Activated T-cell treated with anti-CD3 and anti-CD28 coated beads, Interleukin-2, amount 50 U/mL, for 1 hour (primary cell): ENCODE data around the gene ZHX3.
A peak's percentile ranks its signal among the peaks of the same experiment; 100 is the strongest.

Source experiments
- DNase-seq: peaks from one replicate; pipeline ENCODE4 v3.0.0-alpha.2; 2020

The ZHX3 gene

DNA sequence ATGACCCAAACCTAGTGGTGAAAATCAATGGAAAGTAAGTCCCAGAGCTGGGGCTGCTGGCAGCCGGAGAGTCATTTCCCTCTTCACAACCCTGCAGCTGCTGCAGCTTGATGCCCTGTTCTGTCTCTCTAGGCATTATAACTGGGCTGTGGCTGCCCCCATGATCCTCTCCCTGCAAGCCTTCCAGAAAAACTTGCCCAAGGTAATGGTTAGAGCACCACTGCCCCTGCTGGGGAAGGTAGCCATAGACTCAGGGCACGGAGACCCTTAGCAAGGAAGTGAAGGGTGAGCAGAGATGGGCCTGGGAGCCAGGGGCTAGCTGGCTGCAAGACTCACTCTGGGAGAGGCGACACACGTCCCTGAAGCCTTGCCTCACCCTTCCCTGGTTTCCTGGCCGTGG lies 35.1 kb upstream of the ZHX3 start:
- DNase-seq, result no peak

GRCh38 chr20:41352106-41352505 lies 34.6 kb upstream of the ZHX3 start:
- no peak for DNase-seq

- no peak for DNase-seq
Observed at GRCh38 chr20:41350408-41350962, 33.0 kb upstream of the ZHX3 start.

DNA sequence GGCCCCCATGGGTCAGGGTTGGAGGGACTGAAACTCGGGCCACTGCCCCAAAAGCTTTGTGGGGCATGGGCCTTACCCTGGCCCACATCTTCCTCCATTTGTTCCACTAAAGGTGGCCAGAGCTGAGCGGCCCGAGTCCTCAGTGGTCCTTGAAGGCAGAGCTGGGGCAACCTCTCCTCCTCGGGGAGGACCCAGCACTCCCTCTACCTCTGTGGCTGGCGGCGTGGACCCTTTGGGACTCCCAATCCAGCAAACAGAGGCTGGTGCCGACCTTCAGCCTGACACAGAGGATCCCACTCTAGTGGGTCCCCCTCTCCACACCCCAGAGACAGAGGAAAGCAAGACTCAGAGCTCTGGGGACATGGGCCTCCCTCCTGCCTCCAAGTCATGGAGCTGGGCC lies 32.4 kb upstream of the ZHX3 start:
- no peak for DNase-seq

DNA sequence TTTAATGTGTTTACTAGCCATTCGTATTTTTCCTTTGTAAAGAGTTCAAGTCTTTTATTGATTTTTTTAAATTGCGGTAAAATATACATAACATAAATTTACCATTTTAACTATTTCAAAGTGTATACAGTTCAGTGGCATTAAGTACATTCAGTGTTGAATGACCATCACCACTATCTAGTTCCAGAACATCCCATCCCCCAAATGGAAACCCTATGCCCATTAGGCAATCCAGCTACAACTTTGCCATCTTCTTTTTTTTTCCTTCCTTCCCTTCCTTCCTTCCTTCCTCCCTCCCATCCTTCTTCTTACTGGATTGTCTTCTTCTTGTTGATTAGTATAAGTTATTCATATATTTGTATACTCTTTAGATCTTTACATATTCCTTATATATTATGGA lies 31.7 kb upstream of the ZHX3 start:
- DNase-seq, result no peak

DNA sequence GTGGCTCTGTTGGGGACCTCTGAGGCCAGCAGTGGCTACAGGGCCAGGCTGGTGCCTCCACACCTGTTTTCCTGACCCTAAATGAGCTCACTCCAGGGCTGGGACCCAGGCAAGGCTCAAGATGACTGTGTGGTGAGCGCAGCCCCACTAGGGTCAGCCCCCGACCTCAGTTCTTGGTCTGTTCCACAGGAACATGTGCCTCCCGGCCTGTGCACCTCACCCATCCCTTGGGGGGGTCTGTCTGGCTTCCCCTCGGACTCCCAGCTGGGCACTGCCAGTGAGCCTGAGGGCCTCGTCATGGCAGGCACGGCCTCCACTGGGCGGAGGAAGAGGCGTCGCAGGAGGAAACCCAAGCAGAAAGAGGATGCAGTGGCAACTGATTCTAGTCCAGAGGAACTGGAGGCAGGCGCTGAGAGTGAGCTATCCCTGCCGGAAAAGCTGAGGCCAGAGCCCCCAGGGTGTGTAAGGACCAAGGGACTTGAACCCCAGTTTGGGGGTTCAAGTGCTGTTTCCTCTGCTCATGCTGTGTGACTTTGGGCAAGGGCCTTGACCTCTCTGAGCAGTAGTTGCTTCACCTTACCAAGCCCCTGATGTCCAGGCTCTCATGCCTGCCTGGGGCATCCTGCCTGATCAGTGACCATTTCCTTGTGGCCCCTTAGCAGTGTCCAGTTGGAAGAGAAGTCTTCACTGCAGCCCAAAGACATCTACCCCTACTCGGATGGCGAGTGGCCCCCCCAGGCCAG lies 31.1 kb upstream of the ZHX3 start:
- no peak for DNase-seq

DNA sequence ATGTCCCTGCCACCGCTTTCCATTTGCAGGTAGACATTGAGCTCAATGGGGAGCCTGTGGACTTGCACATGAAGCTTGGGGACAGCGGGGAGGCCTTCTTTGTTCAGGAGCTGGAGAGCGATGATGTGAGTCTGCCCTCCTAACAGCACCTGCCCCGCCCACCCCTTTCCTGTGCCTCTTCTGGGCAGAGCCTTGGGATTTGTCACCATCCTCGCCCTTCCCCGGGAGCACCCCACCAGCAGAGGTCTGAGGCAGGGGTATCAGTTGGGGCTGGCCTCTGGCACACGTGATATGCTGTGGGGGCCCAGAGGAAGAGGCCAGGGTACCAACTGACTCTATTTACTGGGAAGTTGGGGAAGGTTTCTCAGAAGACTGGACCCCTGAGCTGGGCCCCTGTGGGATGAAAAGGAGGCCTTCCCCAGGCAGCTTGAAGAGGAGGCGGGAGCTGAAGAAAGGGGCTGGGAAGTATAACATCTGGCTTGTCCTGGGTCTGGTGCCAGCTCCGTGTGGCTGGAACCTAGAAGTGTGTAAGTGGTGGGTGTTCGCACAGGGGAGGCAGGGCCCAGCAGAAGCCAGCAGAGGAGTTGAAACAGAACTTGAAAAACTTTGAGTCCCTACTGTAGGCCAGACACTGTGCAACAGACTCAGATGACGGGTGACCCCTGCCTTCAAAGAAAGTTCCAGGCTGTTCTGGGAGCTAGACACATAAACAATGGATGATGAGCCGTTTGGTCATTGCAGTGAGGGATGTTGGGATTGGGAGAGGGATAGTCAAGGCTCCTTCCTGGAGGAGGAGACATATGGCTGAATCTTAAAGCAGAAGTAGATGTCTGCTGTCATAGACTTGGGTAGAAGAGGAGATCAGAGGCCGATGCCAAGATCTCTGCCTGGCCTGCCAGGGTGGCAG lies 30.2 kb upstream of the ZHX3 start:
- no peak for DNase-seq

DNA sequence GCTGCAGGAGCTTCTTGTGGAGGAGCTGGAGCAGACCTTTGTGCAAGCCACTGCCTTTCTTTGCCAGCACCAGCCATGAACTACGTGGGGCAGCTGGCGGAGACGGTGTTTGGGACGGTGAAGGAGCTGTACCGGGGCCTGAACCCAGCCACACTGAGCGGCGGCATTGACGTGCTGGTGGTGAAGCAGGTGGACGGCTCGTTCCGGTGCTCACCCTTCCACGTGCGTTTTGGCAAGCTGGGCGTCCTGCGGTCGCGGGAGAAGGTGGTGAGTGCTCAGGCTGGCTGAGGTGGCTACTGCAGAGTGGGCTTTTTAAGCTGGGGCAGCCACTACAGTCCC lies 28.2 kb upstream of the ZHX3 start:
- DNase-seq, result no peak

GRCh38 chr20:41344938-41345728 lies 27.6 kb upstream of the ZHX3 start:
- DNase-seq, result no peak

DNA sequence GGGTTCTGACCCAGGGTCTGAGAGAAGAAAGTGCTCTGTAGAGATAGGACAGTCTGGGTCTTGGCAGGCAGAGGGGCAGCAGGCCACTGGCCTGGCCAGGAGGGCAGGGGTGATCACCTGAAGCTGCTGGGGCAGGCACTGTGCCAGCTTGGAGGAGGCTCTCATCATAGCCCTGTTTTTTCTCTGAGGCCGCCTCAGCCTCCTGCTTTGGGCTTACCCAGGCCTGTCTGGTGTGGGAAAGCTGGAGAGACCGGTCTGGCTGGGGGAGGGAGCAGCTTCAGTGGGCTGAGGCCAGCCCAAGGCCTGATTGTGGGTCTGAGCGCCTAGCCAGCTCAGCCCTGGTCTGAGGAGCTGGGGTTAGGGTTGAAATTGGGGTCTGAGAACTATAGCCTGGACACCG lies 26.9 kb upstream of the ZHX3 start:
- DNase-seq, result no peak

- no peak for DNase-seq
Observed at GRCh38 chr20:41342474-41343464, 25.2 kb upstream of the ZHX3 start.

DNA sequence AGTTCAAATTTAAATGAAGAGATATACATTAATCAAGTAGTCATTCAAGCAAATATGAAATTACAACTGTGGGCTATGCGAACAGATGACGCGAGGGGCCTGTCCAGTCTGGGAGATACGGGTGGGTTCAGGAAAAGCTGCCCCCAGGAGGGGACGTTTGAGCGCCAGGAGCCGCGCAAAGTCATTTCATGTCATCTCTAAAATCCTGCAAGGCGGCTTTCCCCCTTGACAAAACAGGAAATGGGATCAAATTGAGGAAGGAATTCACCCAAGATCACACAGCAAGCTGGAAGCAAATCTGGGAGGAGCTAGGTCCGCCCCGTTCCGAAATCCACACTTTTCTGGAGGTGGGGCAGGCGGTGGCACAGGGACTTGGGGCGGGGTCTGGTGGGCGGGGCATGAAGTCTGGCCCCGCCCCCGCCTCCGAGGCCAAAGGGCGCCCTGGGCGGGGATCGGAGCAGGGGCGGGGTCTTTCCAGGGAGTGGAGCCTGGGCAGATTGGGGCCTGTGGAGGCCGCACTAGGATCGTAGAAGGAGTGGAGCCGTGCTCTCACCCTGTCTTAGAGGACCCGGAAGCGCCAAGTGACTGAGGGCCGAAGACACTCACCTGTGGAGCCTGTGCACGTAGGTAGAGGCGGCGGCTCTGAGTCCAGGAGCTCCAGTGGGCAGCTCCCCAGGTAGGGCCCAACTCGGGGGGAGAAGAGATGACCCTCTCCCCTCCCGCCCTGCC lies 23.0 kb upstream of the ZHX3 start, which contains the start of gene LPIN3:
TSS of gene LPIN3 (plus strand) at position 495 of the 729 bp plus-strand sequence. CDS start 4,983 bp downstream, outside the sequence.
- DNase-seq, result peak; percentile 62

DNA sequence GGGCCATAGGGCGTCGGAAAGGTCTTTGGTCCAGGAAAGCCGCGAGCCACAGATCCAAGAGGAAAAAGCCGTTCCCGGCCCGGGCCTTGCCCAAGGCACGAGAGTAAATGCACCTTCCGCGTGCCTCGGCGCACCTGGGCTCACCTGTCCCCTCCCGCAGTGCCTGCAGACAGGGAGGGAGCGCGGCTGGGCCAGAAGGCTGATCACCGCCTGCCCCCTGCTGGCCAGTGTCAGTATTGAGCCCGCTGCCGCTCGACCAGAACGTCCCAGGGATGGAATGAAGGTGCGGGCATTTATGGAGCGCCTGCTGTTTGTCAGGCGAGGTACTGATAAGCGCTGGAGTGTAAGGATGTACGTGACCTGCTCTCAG lies 22.4 kb upstream of the ZHX3 start:
- peak; percentile 90 for DNase-seq

DNA sequence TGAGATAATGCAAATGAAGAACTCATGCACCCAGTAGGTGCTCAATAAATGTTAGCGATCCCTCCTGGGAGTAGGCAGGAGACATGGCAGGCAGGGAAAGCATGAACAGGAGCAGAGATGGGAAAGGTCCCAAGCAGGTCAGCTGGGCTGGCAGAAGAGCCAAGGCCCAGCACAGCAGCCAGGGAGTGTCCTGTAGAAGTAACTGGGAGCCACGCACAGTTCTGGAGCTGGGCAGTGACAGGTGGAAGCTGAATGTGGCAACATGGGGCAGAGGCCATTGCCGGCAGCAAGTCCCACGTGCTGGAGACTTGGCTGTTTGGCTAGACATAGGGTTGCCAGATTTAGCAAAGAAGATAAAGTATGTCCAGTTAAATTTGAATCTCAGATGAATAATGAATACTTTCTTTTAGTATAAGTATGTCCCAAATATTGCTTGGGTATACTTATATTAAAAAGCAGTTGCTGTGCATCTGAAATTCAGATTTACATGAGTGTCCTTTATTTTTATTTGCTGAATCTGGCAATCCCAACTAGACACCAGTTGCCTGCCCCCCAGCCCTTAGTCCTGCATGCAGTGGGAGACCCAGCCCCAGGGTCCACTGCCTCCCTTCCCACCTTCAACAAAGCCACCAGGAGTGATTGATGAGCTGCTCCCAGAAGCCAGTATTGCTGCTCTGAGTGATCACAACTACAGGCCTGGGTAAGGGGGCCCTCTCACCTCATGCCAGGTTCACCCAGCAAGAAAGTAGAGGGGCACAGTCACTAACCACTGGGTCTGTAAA lies 19.4 kb upstream of the ZHX3 start:
- no peak for DNase-seq

DNA sequence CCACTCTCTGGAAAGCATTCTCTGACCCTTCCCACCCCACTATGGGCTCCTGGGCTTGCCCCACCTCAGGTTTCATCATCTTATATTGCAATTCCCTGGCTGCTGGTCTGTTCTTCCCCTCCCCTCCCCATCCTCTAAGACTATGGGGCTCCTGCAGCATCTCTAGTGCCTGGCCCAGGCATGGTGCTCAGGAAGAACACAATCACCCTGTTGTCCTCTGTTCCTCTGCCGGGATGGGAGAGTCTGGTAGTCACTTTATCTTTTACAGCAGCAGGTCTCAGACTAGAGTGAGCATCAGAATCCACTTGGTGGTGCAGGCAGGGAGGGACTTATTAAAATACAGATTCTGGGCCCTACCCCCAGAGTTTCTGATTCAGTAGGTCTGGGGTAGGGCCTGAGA lies 18.1 kb upstream of the ZHX3 start:
- no peak for DNase-seq

DNA sequence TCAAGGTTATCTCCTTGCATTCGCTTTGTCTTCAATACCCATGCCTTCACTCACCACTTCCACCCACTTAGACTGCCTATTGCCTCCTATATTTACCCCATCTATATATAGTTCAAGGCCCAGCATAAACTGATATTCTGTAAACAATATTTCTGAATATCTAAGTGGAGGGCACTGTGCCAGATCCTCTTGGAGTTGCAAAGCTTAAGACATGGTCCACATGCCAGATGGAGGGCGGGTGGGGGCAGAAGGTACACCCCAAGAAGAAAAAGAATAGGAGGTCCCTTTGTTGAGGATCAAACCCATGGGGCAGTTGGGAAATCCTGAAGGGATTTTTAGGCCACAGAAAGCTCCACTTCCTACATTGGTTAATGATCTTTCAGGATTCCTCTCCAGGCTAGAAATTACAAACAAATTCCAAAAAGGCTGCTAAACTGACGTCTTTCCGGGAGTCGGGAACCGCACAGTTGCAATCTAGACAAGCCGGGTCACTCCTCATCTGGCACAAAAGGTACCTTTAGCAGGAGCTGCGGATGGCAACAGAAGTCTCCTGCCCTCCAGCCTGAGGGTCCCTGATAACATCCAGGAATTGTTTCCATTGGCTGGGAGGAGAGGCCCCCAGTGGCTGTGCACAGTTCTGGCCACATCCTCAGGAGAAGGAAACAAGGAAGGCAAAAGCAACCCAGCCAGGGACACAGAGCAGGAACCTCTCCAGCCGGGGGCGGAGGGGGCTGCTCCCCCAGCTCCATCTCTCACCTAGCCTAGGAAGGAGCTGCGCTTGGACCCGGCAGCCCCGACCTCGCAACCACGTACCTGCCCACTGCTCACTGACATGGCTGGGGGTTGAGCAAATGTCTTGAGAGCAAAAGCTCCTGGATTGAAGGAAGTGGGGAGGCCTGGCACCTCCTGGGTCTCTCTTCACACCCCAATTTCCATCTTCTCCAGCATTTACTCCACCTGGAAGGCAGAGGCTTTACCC lies 17.2 kb upstream of the ZHX3 start:
- no peak for DNase-seq

DNA sequence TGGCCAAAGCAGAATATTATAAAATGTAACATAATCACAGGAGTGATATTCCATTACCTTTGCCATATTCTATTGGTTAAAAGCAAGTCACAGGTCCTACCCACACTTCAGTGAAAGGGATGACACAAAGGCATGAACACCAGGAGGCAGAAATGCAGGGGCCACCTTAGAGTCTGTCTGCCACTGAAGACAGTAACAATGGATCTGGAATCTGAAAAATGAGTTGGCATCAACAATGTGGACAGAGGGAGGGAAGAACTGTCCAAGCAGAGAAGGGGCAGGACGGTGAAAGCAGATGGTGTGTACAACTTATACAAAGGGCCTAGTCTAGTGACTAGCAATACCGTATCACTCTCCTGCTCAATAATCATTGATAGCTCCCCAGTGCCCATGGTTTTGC lies 16.5 kb upstream of the ZHX3 start:
- DNase-seq, result no peak

- DNase-seq, result no peak
Observed at GRCh38 chr20:41331731-41332130, 14.2 kb upstream of the ZHX3 start.

GRCh38 chr20:41330941-41331340 lies 13.4 kb upstream of the ZHX3 start:
- no peak for DNase-seq
